ENCODE measurements around the gene GRIK4.

The GRIK4 gene

DNA sequence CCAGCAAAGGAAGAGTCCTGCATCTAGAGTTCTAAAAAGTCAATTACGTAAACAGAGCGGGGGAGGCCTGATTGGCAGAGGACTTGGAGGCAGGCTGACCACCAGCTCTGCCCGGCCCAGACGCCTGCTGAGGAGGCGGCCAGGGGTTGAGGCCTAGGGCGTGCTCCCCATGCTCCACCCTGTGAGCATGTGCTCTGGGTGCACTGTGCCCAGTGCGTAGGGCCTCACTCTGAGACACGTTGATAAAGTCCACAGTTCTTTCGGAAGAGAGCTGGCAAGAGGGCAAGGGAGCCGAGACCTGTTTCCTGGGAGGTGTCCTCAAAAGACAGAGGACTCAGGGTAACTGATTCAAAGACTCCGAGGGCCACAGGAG lies 25.2 kb downstream of the GRIK4 start:
- Histone ChIP-seq H3K27ac (ENCODE audit: low read depth in 2 of 2, low read length in 2 of 2) (no peak overlapping the region), H3K27me3 (ENCODE audit: control insufficient read depth in 2 of 2, insufficient read depth in 2 of 2, low read length in 2 of 2) (peaks cover 10 to 30% of the 10 kb centered on the region in 2 donors), H3K9ac (ENCODE audit: low read depth in 1 of 2, low read length in 2 of 2) (no peak overlapping the region), H3K4me3 (ENCODE audit: low read length in 2 of 2) (no peak overlapping the region), H3K9me3 (ENCODE audit: control insufficient read depth in 2 of 2, low read length in 2 of 2) (no peaks in the 10 kb centered on the region), H3K36me3 (ENCODE audit: control insufficient read depth in 2 of 2, insufficient read depth in 2 of 2, low read length in 2 of 2) (no peaks in the 10 kb centered on the region), H3K4me1 (ENCODE audit: control insufficient read depth in 2 of 2, insufficient read depth in 2 of 2, low read length in 2 of 2) (no peaks in the 10 kb centered on the region)

DNA sequence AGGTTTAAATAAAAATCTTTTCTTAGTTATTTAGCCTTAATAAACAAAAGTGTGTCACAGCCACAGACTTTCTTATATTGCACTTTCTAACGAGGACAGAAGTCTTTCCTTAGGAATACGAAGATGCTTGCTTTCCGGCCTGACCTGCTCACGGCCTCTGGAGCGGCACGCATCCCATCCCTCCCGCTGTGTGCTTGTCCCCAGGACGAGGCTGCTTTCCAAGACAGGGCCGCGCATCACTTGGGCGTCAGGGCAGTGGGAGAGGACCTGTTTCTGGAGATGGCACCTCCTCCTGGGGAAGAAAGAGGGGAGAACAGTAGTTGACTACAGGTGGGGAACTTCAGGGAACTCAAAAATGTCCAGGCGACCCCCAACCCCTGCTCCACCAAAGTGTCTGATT lies 26.4 kb downstream of the GRIK4 start:
- Histone ChIP-seq H3K9ac (ENCODE audit: low read depth in 1 of 2, low read length in 2 of 2) (no peak overlapping the region), H3K9me3 (ENCODE audit: control insufficient read depth in 2 of 2, low read length in 2 of 2) (no peaks in the 10 kb centered on the region), H3K27ac (ENCODE audit: low read depth in 2 of 2, low read length in 2 of 2) (no peak overlapping the region), H3K36me3 (ENCODE audit: control insufficient read depth in 2 of 2, insufficient read depth in 2 of 2, low read length in 2 of 2) (no peaks in the 10 kb centered on the region), H3K27me3 (ENCODE audit: control insufficient read depth in 2 of 2, insufficient read depth in 2 of 2, low read length in 2 of 2) (peaks cover 7 to 20% of the 10 kb centered on the region in 2 donors), H3K4me1 (ENCODE audit: control insufficient read depth in 2 of 2, insufficient read depth in 2 of 2, low read length in 2 of 2) (no peaks in the 10 kb centered on the region), H3K4me3 (ENCODE audit: low read length in 2 of 2) (no peak overlapping the region)

DNA sequence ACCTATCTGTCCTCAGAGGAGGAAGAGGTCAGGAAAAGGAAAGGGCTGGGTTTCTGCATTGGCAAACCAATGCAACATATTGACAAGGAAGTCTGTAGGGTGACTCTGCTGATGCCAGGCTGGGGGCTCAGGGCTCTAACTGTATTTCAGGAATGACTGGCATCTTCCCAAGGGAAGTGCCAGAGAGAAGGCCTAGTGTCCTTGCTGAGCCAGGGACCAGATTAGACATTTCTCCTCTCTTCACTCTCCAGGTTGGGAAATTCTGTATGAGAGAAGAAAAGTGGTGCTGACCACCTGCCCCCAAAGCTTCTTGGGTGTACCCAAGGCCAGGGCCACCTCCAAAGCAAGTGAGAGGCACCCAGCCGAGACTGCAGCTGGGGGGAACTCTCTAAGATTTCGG lies 27.2 kb downstream of the GRIK4 start:
- Histone ChIP-seq H3K4me3 (ENCODE audit: low read length in 2 of 2) (no peak overlapping the region), H3K9me3 (ENCODE audit: control insufficient read depth in 2 of 2, low read length in 2 of 2) (no peaks in the 10 kb centered on the region), H3K4me1 (ENCODE audit: control insufficient read depth in 2 of 2, insufficient read depth in 2 of 2, low read length in 2 of 2) (no peaks in the 10 kb centered on the region), H3K27ac (ENCODE audit: low read depth in 2 of 2, low read length in 2 of 2) (no peak overlapping the region), H3K9ac (ENCODE audit: low read depth in 1 of 2, low read length in 2 of 2) (no peak overlapping the region), H3K27me3 (ENCODE audit: control insufficient read depth in 2 of 2, insufficient read depth in 2 of 2, low read length in 2 of 2) (peaks cover 7 to 20% of the 10 kb centered on the region in 2 donors), H3K36me3 (ENCODE audit: control insufficient read depth in 2 of 2, insufficient read depth in 2 of 2, low read length in 2 of 2) (no peaks in the 10 kb centered on the region)

DNA sequence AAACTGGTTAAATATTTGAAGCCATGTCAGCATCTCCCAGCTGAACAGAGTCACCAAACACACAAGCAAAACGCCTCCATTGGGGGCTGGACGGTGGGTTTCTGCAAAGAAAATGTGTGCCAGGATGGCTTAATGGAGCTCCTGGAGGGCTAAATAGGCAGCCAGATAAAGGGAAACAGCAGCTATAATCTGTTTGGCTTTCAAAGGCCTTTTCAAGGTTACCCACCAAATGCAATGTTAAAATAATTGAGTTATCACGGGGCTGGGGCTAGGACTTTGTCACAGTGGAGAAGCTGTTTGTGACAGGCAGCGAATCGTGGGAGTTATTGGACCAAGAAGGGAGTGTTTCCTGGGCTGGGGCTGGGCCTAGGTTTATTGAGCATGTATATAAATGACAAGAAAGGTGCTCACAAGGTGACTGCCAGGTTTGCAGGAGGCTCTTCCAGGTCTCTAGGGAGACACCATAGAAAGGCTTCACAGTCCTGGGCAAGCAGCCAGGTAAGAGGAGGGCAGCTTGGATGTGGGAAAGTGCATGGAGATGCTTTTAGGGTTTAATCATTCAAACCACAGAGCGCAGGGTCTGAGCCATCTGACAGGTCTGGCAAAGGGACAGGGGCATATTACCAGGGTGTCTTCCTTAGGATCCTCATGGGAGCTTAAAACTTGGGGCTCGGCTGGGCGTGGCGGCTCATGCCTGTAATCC lies 28.3 kb downstream of the GRIK4 start:
- no peaks in the 10 kb centered on the region for H3K36me3 ChIP-seq (ENCODE audit: control insufficient read depth in 2 of 2, insufficient read depth in 2 of 2, low read length in 2 of 2)
- no peak overlapping the region for H3K27ac ChIP-seq (ENCODE audit: low read depth in 2 of 2, low read length in 2 of 2)
- H3K27me3 ChIP-seq (ENCODE audit: control insufficient read depth in 2 of 2, insufficient read depth in 2 of 2, low read length in 2 of 2): peaks cover 7 to 11% of the 10 kb centered on the region in 2 donors

GRCh38 chr11:120540744-120541465 lies 29.4 kb downstream of the GRIK4 start:
- H3K9me3 ChIP-seq (ENCODE audit: control insufficient read depth in 2 of 2, low read length in 2 of 2): no peaks in the 10 kb centered on the region
- peaks cover under 1 to 4% of the 10 kb centered on the region in 2 donors for H3K27me3 ChIP-seq (ENCODE audit: control insufficient read depth in 2 of 2, insufficient read depth in 2 of 2, low read length in 2 of 2)
- H3K27ac ChIP-seq (ENCODE audit: low read depth in 2 of 2, low read length in 2 of 2): no peak overlapping the region
- H3K4me3 ChIP-seq (ENCODE audit: low read length in 2 of 2): no peak overlapping the region
- H3K36me3 ChIP-seq (ENCODE audit: control insufficient read depth in 2 of 2, insufficient read depth in 2 of 2, low read length in 2 of 2): no peaks in the 10 kb centered on the region
- no peak overlapping the region for H3K9ac ChIP-seq (ENCODE audit: low read depth in 1 of 2, low read length in 2 of 2)
- H3K4me1 ChIP-seq (ENCODE audit: control insufficient read depth in 2 of 2, insufficient read depth in 2 of 2, low read length in 2 of 2): no peaks in the 10 kb centered on the region

More for the DNA sequence above, 28.3 kb downstream of the GRIK4 start:
- no peak overlapping the region for H3K4me3 ChIP-seq (ENCODE audit: low read length in 2 of 2)
- no peak overlapping the region for H3K9ac ChIP-seq (ENCODE audit: low read depth in 1 of 2, low read length in 2 of 2)
- H3K9me3 ChIP-seq (ENCODE audit: control insufficient read depth in 2 of 2, low read length in 2 of 2): no peaks in the 10 kb centered on the region
- no peaks in the 10 kb centered on the region for H3K4me1 ChIP-seq (ENCODE audit: control insufficient read depth in 2 of 2, insufficient read depth in 2 of 2, low read length in 2 of 2)

DNA sequence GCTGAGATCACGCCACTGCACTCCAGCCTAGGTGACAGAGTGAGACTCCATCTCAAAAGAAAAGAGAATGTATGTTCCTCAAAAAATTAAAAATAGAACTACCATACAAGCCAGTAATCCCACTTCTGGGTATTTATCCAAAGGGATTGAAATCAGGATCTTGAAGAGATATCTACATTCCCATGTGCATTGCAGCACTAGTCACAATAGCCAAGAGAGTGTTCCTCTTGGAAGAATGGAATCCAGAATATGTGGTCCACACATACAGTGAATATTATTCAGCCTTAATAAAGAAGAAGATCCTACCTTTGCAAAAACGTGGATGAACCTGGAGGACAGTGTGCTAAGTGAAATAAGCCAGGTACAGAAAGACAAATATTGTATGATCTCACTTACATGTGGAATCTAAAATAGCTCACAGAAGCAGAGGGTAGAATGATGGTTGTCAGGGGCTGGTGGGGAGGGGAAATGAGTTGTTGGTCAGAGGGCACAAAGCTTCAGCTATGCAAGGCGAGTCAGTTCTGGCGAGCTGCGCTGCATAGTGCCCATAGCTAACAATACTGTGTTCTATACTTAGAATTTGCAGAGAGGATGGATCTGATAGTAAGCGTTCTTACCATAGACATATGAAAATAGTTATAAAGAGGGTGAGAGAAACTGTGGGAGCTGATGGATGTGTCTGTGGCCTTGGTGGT lies 32.1 kb downstream of the GRIK4 start:
- no peak overlapping the region for H3K4me3 ChIP-seq (ENCODE audit: low read length in 2 of 2)
- H3K27ac ChIP-seq (ENCODE audit: low read depth in 2 of 2, low read length in 2 of 2): no peak overlapping the region
- no peaks in the 10 kb centered on the region for H3K36me3 ChIP-seq (ENCODE audit: control insufficient read depth in 2 of 2, insufficient read depth in 2 of 2, low read length in 2 of 2)
- H3K4me1 ChIP-seq (ENCODE audit: control insufficient read depth in 2 of 2, insufficient read depth in 2 of 2, low read length in 2 of 2): no peaks in the 10 kb centered on the region
- peaks cover 5 to 6% of the 10 kb centered on the region in 2 donors for H3K27me3 ChIP-seq (ENCODE audit: control insufficient read depth in 2 of 2, insufficient read depth in 2 of 2, low read length in 2 of 2)
- H3K9ac ChIP-seq (ENCODE audit: low read depth in 1 of 2, low read length in 2 of 2): no peak overlapping the region
- no peaks in the 10 kb centered on the region for H3K9me3 ChIP-seq (ENCODE audit: control insufficient read depth in 2 of 2, low read length in 2 of 2)

- no peak overlapping the region for H3K27ac ChIP-seq (ENCODE audit: low read depth in 2 of 2, low read length in 2 of 2)
- H3K9ac ChIP-seq (ENCODE audit: low read depth in 1 of 2, low read length in 2 of 2): no peak overlapping the region
- no peaks in the 10 kb centered on the region for H3K4me1 ChIP-seq (ENCODE audit: control insufficient read depth in 2 of 2, insufficient read depth in 2 of 2, low read length in 2 of 2)
- H3K36me3 ChIP-seq (ENCODE audit: control insufficient read depth in 2 of 2, insufficient read depth in 2 of 2, low read length in 2 of 2): no peaks in the 10 kb centered on the region
- no peak overlapping the region for H3K4me3 ChIP-seq (ENCODE audit: low read length in 2 of 2)
- H3K27me3 ChIP-seq (ENCODE audit: control insufficient read depth in 2 of 2, insufficient read depth in 2 of 2, low read length in 2 of 2): peaks cover 5 to 16% of the 10 kb centered on the region in 2 donors
- no peaks in the 10 kb centered on the region for H3K9me3 ChIP-seq (ENCODE audit: control insufficient read depth in 2 of 2, low read length in 2 of 2)
Observed at GRCh38 chr11:120545813-120546212, 34.3 kb downstream of the GRIK4 start.

- peaks cover 5 to 16% of the 10 kb centered on the region in 2 donors for H3K27me3 ChIP-seq (ENCODE audit: control insufficient read depth in 2 of 2, insufficient read depth in 2 of 2, low read length in 2 of 2)
- no peaks in the 10 kb centered on the region for H3K4me1 ChIP-seq (ENCODE audit: control insufficient read depth in 2 of 2, insufficient read depth in 2 of 2, low read length in 2 of 2)
- no peaks in the 10 kb centered on the region for H3K36me3 ChIP-seq (ENCODE audit: control insufficient read depth in 2 of 2, insufficient read depth in 2 of 2, low read length in 2 of 2)
- no peaks in the 10 kb centered on the region for H3K9me3 ChIP-seq (ENCODE audit: control insufficient read depth in 2 of 2, low read length in 2 of 2)
- no peak overlapping the region for H3K9ac ChIP-seq (ENCODE audit: low read depth in 1 of 2, low read length in 2 of 2)
- no peak overlapping the region for H3K27ac ChIP-seq (ENCODE audit: low read depth in 2 of 2, low read length in 2 of 2)
- no peak overlapping the region for H3K4me3 ChIP-seq (ENCODE audit: low read length in 2 of 2)
Observed at GRCh38 chr11:120546312-120547205, 35.0 kb downstream of the GRIK4 start.

- Histone ChIP-seq H3K9ac (ENCODE audit: low read depth in 1 of 2, low read length in 2 of 2) (no peak overlapping the region), H3K4me1 (ENCODE audit: control insufficient read depth in 2 of 2, insufficient read depth in 2 of 2, low read length in 2 of 2) (no peaks in the 10 kb centered on the region), H3K27me3 (ENCODE audit: control insufficient read depth in 2 of 2, insufficient read depth in 2 of 2, low read length in 2 of 2) (peaks cover 5 to 16% of the 10 kb centered on the region in 2 donors), H3K27ac (ENCODE audit: low read depth in 2 of 2, low read length in 2 of 2) (no peak overlapping the region), H3K4me3 (ENCODE audit: low read length in 2 of 2) (no peak overlapping the region), H3K36me3 (ENCODE audit: control insufficient read depth in 2 of 2, insufficient read depth in 2 of 2, low read length in 2 of 2) (no peaks in the 10 kb centered on the region), H3K9me3 (ENCODE audit: control insufficient read depth in 2 of 2, low read length in 2 of 2) (no peaks in the 10 kb centered on the region)
Observed at GRCh38 chr11:120547316-120547715, 35.8 kb downstream of the GRIK4 start.

Data from mucosa of rectum (tissue), 2 donors.